GM18502 (cell line): ENCODE measurements around the gene PAX3.

ENCODE experiments used
- ATAC-seq: cut with Tn5 transposase; IDR thresholded peaks from one replicate; pipeline ENCODE4 v1.9.1; 2021; ENCODE audit warnings: mild to moderate bottlenecking; ENCODE audit not compliant: unreplicated experiment, poor library complexity

PAX3 gene

GRCh38 chr2:222298311-222299150 lies at the start of gene PAX3:
PAX3 (minus strand) TSS chr2:222298998; CDS start chr2:222298615, 383 bp downstream.
- no peak for ATAC-seq

GRCh38 chr2:222341331-222341730 lies 42.5 kb upstream of the PAX3 start:
- ATAC-seq, result no peak

- ATAC-seq, result no peak
Observed at GRCh38 chr2:222338374-222338773, 39.6 kb upstream of the PAX3 start.

GRCh38 chr2:222336931-222337330 lies 38.1 kb upstream of the PAX3 start:
- no peak for ATAC-seq

GRCh38 chr2:222336442-222336841 lies 37.6 kb upstream of the PAX3 start:
- no peak for ATAC-seq

- no peak for ATAC-seq
Observed at GRCh38 chr2:222334914-222335313, 36.1 kb upstream of the PAX3 start.

GRCh38 chr2:222333397-222333796 lies 34.6 kb upstream of the PAX3 start:
- no peak for ATAC-seq

GRCh38 chr2:222332116-222332515 lies 33.3 kb upstream of the PAX3 start:
- ATAC-seq, result no peak

GRCh38 chr2:222330910-222331309 lies 32.1 kb upstream of the PAX3 start:
- no peak for ATAC-seq

- no peak for ATAC-seq
Observed at GRCh38 chr2:222322236-222322635, 23.4 kb upstream of the PAX3 start.

- ATAC-seq, result no peak
Observed at GRCh38 chr2:222320436-222321395, 21.9 kb upstream of the PAX3 start.

- peak; percentile 47 for ATAC-seq
Observed at GRCh38 chr2:222319586-222320435, 21.0 kb upstream of the PAX3 start.

- ATAC-seq, result peak; percentile 50
Observed at GRCh38 chr2:222318712-222319585, 20.2 kb upstream of the PAX3 start.

- peak; percentile 59 for ATAC-seq
Observed at GRCh38 chr2:222318026-222318711, 19.4 kb upstream of the PAX3 start.

- no peak for ATAC-seq
Observed at GRCh38 chr2:222315443-222316121, 16.8 kb upstream of the PAX3 start.

- ATAC-seq, result no peak
Observed at GRCh38 chr2:222313816-222314215, 15.0 kb upstream of the PAX3 start.

- no peak for ATAC-seq
Observed at GRCh38 chr2:222311978-222312738, 13.4 kb upstream of the PAX3 start.
